ENCODE results near the gene GPR176.
"Not testable (repeated sequence)": the region's sequence is repeated elsewhere in the genome, so short reads cannot be mapped to it uniquely, and the experiment has no call there.

Gene GPR176

GRCh38 chr15:39934397-39935071 is 14.5 kb upstream of the GPR176 start:
- DNase-seq, result no peak

GRCh38 chr15:39931615-39932014 is 11.5 kb upstream of the GPR176 start:
- DNase-seq, result no peak

GRCh38 chr15:39926526-39926925 is 6.5 kb upstream of the GPR176 start:
- no peak for DNase-seq

GRCh38 chr15:39925112-39925842 is 5.2 kb upstream of the GPR176 start:
- peak; percentile 28 for DNase-seq

- no peak for DNase-seq
Observed at GRCh38 chr15:39924437-39924836, 4.4 kb upstream of the GPR176 start.

- DNase-seq, result no peak
Observed at GRCh38 chr15:39922462-39923092, 2.5 kb upstream of the GPR176 start.

- no peak for DNase-seq
Observed at GRCh38 chr15:39921274-39921638, 1.2 kb upstream of the GPR176 start.

- DNase-seq, result peak; percentile 92
Observed at GRCh38 chr15:39920510-39921273, 626 bp upstream of the GPR176 start.

- DNase-seq, result no peak
Observed at GRCh38 chr15:39919411-39919747, 687 bp downstream of the GPR176 start.

GRCh38 chr15:39918688-39919385 is 1.2 kb downstream of the GPR176 start:
- DNase-seq, result no peak

GRCh38 chr15:39914977-39915376 is 5.1 kb downstream of the GPR176 start:
- DNase-seq, result no peak

GRCh38 chr15:39909007-39909406 is 11.1 kb downstream of the GPR176 start:
- no peak for DNase-seq

- no peak for DNase-seq
Observed at GRCh38 chr15:39908186-39908585, 11.9 kb downstream of the GPR176 start.

GRCh38 chr15:39907216-39907615 is 12.8 kb downstream of the GPR176 start:
- no peak for DNase-seq

GRCh38 chr15:39904115-39904514 is 16.0 kb downstream of the GPR176 start:
- DNase-seq, result no peak

GRCh38 chr15:39898317-39898716 is 21.7 kb downstream of the GPR176 start:
- DNase-seq, result no peak

GRCh38 chr15:39896846-39897245 is 23.2 kb downstream of the GPR176 start:
- DNase-seq, result no peak

- DNase-seq, result no peak
Observed at GRCh38 chr15:39896101-39896500, 24.0 kb downstream of the GPR176 start.

GRCh38 chr15:39893051-39893450 is 27.0 kb downstream of the GPR176 start:
- DNase-seq, result not testable (repeated sequence)

GRCh38 chr15:39892418-39892817 is 27.6 kb downstream of the GPR176 start:
- no peak for DNase-seq

- no peak for DNase-seq
Observed at GRCh38 chr15:39890621-39891020, 29.4 kb downstream of the GPR176 start.

- DNase-seq, result no peak
Observed at GRCh38 chr15:39889601-39890000, 30.5 kb downstream of the GPR176 start.

GRCh38 chr15:39888809-39889208 is 31.3 kb downstream of the GPR176 start:
- no peak for DNase-seq
